ENCODE data around the gene RXFP2.

GRCh38 chr13:31764556-31764955 lies 25.2 kb downstream of the RXFP2 start:
- TF ChIP-seq POLR2AphosphoS5 (IDR thresholded peaks at IDR 0.05; ENCODE audit: insufficient read depth, low read depth, low read length): no peak
- TF ChIP-seq, protein P1, sequence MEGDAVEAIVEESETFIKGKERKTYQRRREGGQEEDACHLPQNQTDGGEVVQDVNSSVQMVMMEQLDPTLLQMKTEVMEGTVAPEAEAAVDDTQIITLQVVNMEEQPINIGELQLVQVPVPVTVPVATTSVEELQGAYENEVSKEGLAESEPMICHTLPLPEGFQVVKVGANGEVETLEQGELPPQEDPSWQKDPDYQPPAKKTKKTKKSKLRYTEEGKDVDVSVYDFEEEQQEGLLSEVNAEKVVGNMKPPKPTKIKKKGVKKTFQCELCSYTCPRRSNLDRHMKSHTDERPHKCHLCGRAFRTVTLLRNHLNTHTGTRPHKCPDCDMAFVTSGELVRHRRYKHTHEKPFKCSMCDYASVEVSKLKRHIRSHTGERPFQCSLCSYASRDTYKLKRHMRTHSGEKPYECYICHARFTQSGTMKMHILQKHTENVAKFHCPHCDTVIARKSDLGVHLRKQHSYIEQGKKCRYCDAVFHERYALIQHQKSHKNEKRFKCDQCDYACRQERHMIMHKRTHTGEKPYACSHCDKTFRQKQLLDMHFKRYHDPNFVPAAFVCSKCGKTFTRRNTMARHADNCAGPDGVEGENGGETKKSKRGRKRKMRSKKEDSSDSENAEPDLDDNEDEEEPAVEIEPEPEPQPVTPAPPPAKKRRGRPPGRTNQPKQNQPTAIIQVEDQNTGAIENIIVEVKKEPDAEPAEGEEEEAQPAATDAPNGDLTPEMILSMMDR (IDR thresholded peaks at IDR 0.05; ENCODE audit: extremely low read depth in 1 of 2, insufficient read depth in 1 of 2, low read depth in 1 of 2, low read length in 2 of 2): no peak
- no peak for TF ChIP-seq JUN (IDR thresholded peaks at IDR 0.05; ENCODE audit: borderline replicate concordance, insufficient read depth, insufficient read length, low read depth)
- TF ChIP-seq POLR2A (IDR thresholded peaks at IDR 0.05; ENCODE audit: low read depth, low read length): no peak

Data from endothelial cell of umbilical vein (primary cell).